Measurements from ENCODE around the gene RNF121. TPM values are rescaled to one million over a fixed set of nuclear protein-coding genes. Genes with fewer than 3 reads are reported as not detected.

The RNF121 gene
- total and polyA plus RNA-seq, 7 experiments from 2014 or later: 8.8 to 37.2 (median 20.2) TPM

DNA sequence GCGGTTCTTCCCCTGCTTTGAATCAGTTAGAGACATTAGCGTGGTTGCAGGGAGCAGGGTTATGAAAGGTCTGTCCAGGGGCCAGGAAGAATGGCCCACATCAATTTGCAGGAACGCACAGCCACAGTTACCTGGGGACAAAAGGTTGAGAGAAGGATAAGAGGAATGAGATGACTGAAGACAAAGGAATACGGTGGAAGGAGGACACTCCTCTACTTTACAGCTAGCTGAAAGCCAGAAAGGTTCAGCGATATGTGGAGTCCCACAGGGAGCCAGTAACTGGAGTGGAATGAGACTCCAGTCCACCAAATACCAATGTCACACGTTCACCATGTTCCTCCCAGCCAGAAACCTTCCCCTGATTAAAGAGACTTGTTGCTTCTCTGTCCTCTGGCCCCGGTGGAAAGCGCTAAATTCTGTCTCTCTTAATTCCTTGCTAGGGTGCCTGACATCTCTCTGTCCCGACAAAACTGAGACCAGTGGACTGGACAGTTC lies 11.2 kb upstream of the RNF121 start:
- intact Hi-C loops (cut with micrococcal nuclease): no loop called here
- Mint-ChIP-seq H3K4me3 (no peak overlapping the region), H3K9me3 (no peaks in the 10 kb centered on the region), H3K36me3 (peaks cover 26 to 58% (median 38%) of the 10 kb centered on the region in 5 donors), H3K27ac (peak overlapping the region in 1 of 9 donors; percentile 56), H3K27me3 (no peaks in the 10 kb centered on the region), H3K4me1 (peaks cover 0 to 5% (median 0%) of the 10 kb centered on the region in 7 donors)
- DNase-seq: no peak
- no peak for ATAC-seq
- POLR2A ChIA-PET: no interaction called here
- no peaks in the 10 kb centered on the region for H3K9me3 ChIP-seq (ENCODE audit: control insufficient read depth in 2 of 3, low read length in 3 of 3)
- no peaks in the 10 kb centered on the region for H3K27me3 ChIP-seq (ENCODE audit: control insufficient read depth in 2 of 2, insufficient read depth in 2 of 2, low read length in 2 of 2)
- CTCF ChIA-PET: no interaction called here
- H3K4me3 ChIP-seq (ENCODE audit: low read length): no peak overlapping the region
- H3K27ac ChIP-seq (ENCODE audit: low read depth, low read length): no peak overlapping the region
- H3K4me1 ChIP-seq (ENCODE audit: control insufficient read depth in 2 of 2, insufficient read depth in 2 of 2, low read length in 2 of 2): no peaks in the 10 kb centered on the region
- H3K36me3 ChIP-seq (ENCODE audit: control insufficient read depth in 2 of 3, insufficient read depth in 3 of 3, low read length in 3 of 3): peaks cover 0 to 60% (median 6%) of the 10 kb centered on the region in 3 experiments

DNA sequence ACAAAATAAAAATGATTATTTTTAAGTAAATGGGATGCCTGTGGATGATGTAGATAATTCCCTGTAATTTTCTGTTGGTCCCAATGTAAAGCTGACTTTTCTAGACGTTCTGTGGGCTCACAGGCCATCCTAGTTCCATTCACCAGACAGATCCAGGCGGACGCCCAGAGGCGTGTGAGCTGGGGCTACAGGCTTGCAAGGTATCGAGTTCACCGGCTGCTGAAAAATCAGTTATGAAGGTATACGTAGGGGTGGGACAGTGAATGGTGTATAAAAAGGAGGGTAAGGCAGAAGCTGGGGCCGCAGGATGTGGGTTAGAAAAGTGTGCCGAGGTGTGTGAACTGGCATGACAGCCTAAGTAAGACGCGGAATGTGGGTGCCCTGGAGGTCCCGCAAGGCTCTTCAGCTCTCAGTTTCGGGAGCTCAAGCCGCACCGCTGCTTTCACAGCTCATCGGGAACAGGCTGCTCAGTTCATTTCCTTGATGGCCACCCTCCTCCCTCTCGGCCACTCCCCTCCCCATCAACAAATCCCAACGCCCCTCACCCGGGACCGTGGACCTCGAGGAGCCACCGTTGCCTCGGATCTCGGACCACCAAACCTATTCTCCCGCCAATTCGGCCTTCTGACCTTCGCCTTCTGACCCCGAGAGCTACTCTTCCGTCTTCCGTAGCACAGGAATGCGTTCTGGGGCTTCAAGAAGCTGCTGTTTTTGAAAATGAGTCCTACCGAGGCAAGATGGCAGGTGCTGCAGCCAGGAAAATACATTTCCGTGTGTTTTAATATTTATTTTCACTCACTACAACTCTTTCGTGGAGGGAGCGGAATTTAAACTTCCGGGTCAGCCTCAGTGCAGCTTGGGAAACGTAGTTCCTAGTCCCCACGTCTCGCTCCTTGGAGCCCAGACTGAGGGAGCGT lies 768 bp upstream of the RNF121 start, which contains the start of gene XNDC1N:
XNDC1N (minus strand) TSS at position 775 of the 917 bp plus-strand sequence. CDS start 5,241 bp downstream, outside the sequence.
- Mint-ChIP-seq H3K36me3 (peaks cover 0 to 8% (median 0%) of the 10 kb centered on the region in 5 donors), H3K4me1 (peaks cover 23 to 65% (median 56%) of the 10 kb centered on the region in 7 donors), H3K27ac (peak within 1 kb of the TSS; percentile 94 to 100 (median 98)), H3K9me3 (peaks cover 0 to 1% (median 0%) of the 10 kb centered on the region in 11 donors), H3K4me3 (peak within 1 kb of the TSS; percentile 92 to 100 (median 98)), H3K27me3 (no peaks in the 10 kb centered on the region)
- Histone ChIP-seq H3K9me3 (ENCODE audit: control insufficient read depth in 2 of 3, low read length in 3 of 3) (no peaks in the 10 kb centered on the region), H3K27me3 (ENCODE audit: control insufficient read depth in 2 of 2, insufficient read depth in 2 of 2, low read length in 2 of 2) (no peaks in the 10 kb centered on the region), H3K4me1 (ENCODE audit: control insufficient read depth in 2 of 2, insufficient read depth in 2 of 2, low read length in 2 of 2) (peaks cover 17 to 22% of the 10 kb centered on the region in 2 donors), H3K27ac (ENCODE audit: low read depth, low read length) (peak within 1 kb of the TSS; percentile 88), H3K36me3 (ENCODE audit: control insufficient read depth in 2 of 3, insufficient read depth in 3 of 3, low read length in 3 of 3) (peaks cover 0 to 15% (median 0%) of the 10 kb centered on the region in 3 experiments), H3K4me3 (ENCODE audit: low read length) (peak within 1 kb of the TSS; percentile 97)
- CTCF ChIA-PET: interaction anchor here (0.6 kb wide), 1 partner anchor 24 kb away, joined by 6 read pairs; no protein-coding TSS in a partner anchor
- DNase-seq: peak in 8 of 9 donors; percentile 47 to 89 (median 64)
- intact Hi-C loops (cut with micrococcal nuclease): loop anchor here (1.0 to 2.0 kb wide), 11 partner anchors 112 to 1949 kb away; partner anchors contain the start of genes ANAPC15 (in 2 of the 2), CLPB (in 2 of the 2), LRRC51 (in 2 of the 2) and NUMA1 (in 2 of the 2)
- POLR2A ChIA-PET: interaction anchor here (0.5 to 3.0 kb wide), 12 partner anchors 10 to 294 kb away, joined by 3 to 15 read pairs (median 5); partner anchors contain the start of gene ANAPC15
- peak; percentile 90 for ATAC-seq

DNA sequence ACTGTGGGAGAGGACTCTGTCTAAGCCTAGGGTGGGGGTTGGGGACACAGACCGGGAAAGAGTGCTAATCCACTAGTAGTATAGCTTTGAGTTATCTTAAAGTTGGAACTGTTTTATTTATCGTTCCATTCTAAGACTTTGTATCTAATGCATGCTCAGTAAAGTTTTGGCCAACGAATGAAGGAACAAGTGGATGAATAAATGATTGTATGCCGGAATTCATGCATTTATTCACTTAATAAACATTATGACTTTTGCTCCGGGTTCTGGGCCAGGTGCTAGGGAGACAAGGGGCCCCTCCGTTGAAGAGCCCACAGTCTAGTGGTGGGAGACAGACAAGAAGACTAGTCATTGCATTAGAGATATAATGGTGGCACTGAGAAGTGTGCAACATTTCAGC lies 645 bp downstream of the RNF121 start:
- DNase-seq (no peak), ATAC-seq (no peak)
- no peaks in the 10 kb centered on the region for H3K27me3 Mint-ChIP-seq
- Histone ChIP-seq H3K9me3 (ENCODE audit: control insufficient read depth in 2 of 3, low read length in 3 of 3) (no peaks in the 10 kb centered on the region), H3K36me3 (ENCODE audit: control insufficient read depth in 2 of 3, insufficient read depth in 3 of 3, low read length in 3 of 3) (peaks cover 0 to 14% (median 0%) of the 10 kb centered on the region in 3 experiments), H3K27me3 (ENCODE audit: control insufficient read depth in 2 of 2, insufficient read depth in 2 of 2, low read length in 2 of 2) (no peaks in the 10 kb centered on the region), H3K4me1 (ENCODE audit: control insufficient read depth in 2 of 2, insufficient read depth in 2 of 2, low read length in 2 of 2) (peaks cover 17 to 22% of the 10 kb centered on the region in 2 donors), H3K27ac (ENCODE audit: low read depth, low read length) (peak overlapping the region; percentile 88), H3K4me3 (ENCODE audit: low read length) (peak overlapping the region; percentile 97)
- peaks cover 0 to 1% (median 0%) of the 10 kb centered on the region in 11 donors for H3K9me3 Mint-ChIP-seq
- peak overlapping the region; percentile 92 to 100 (median 98) for H3K4me3 Mint-ChIP-seq
- peaks cover 32 to 76% (median 66%) of the 10 kb centered on the region in 7 donors for H3K4me1 Mint-ChIP-seq
- ChIA-PET POLR2A (interaction anchor here (1.1 to 3.0 kb wide), 6 partner anchors 14 to 293 kb away, joined by 4 to 15 read pairs (median 8); partner anchors contain the start of gene ANAPC15), CTCF (no interaction called here)
- peaks cover 0 to 8% (median 0%) of the 10 kb centered on the region in 5 donors for H3K36me3 Mint-ChIP-seq
- intact Hi-C loops (cut with micrococcal nuclease): loop anchor here (2.0 kb wide), 3 partner anchors 143 to 1947 kb away; partner anchors contain the start of genes COA4 (in 1 of the 2), LAMTOR1 (in 1 of the 2) and PAAF1 (in 1 of the 2)
- peak overlapping the region; percentile 94 to 100 (median 98) for H3K27ac Mint-ChIP-seq

DNA sequence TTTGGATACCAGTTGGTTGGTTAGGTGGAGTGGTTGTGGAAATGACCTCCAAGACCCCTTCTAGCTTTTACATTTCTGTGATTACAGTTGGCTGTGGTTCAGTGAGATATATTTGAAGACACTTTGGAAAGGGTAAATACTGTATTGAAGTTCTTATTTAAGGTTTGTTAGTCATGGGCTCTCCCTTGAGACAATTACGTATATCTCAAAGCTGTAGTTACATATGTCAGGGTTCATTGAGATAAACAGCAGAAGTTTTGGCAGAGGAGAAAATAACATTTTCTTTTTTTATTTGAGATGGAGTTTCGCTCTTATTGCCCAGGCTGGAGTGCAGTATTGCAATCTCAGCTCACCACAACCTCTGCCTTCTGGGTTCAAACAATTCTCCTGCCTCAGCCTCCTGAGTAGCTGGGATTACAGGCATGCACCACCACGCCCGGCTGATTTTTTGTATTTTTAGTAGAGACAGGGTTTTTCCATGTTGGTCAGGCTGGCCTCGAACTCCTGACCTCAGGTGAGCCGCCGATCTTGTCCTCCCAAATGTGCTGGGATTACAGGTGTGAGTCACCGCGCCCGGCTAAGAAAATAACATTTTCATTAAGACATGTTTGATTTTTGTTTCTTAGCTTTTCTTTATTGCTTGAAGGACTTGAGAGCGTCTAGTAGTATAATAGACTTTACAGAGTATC lies 1.9 kb downstream of the RNF121 start:
- H3K9me3 Mint-ChIP-seq: no peaks in the 10 kb centered on the region
- intact Hi-C loops (cut with micrococcal nuclease): no loop called here
- H3K4me3 Mint-ChIP-seq: peak overlapping the region; percentile 92 to 100 (median 98)
- ChIA-PET POLR2A (interaction anchor here (0.6 kb wide), 1 partner anchor 1662 kb away, joined by 4 read pairs; no protein-coding TSS in a partner anchor), CTCF (interaction anchor here (1.1 kb wide), 1 partner anchor 48 kb away, joined by 3 read pairs; no protein-coding TSS in a partner anchor)
- peaks cover 0 to 7% (median 0%) of the 10 kb centered on the region in 5 donors for H3K36me3 Mint-ChIP-seq
- H3K4me1 Mint-ChIP-seq: peaks cover 32 to 73% (median 63%) of the 10 kb centered on the region in 7 donors
- Histone ChIP-seq H3K36me3 (ENCODE audit: control insufficient read depth in 2 of 3, insufficient read depth in 3 of 3, low read length in 3 of 3) (peaks cover 0 to 8% (median 0%) of the 10 kb centered on the region in 3 experiments), H3K4me1 (ENCODE audit: control insufficient read depth in 2 of 2, insufficient read depth in 2 of 2, low read length in 2 of 2) (peaks cover 17 to 22% of the 10 kb centered on the region in 2 donors), H3K27me3 (ENCODE audit: control insufficient read depth in 2 of 2, insufficient read depth in 2 of 2, low read length in 2 of 2) (no peaks in the 10 kb centered on the region), H3K4me3 (ENCODE audit: low read length) (no peak overlapping the region), H3K27ac (ENCODE audit: low read depth, low read length) (no peak overlapping the region), H3K9me3 (ENCODE audit: control insufficient read depth in 2 of 3, low read length in 3 of 3) (no peaks in the 10 kb centered on the region)
- no peaks in the 10 kb centered on the region for H3K27me3 Mint-ChIP-seq
- no peak for DNase-seq
- peak overlapping the region in 4 of 9 donors; percentile 3 to 16 (median 7) for H3K27ac Mint-ChIP-seq
- ATAC-seq: no peak

DNA sequence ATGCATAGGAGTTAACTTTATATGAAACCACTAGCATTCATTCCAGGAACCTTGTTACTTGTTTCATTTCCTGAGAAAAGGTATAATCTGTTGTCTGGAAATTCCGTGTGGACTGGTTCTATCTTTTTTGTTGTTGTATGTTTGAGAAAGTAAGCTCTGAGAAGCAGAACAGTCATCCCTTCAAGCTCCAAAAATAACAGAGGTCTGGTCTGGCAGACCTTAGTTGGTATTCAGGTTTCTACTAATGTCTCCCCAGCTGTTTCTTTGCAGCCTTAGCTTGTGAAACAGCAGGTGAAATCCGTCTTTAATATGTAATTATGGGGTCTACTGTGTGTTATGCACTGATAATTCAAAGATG lies 2.4 kb downstream of the RNF121 start:
- DNase-seq (no peak), ATAC-seq (no peak)
- H3K27me3 Mint-ChIP-seq: no peaks in the 10 kb centered on the region
- H3K27ac Mint-ChIP-seq: no peak overlapping the region
- peaks cover 17 to 22% of the 10 kb centered on the region in 2 donors for H3K4me1 ChIP-seq (ENCODE audit: control insufficient read depth in 2 of 2, insufficient read depth in 2 of 2, low read length in 2 of 2)
- no peak overlapping the region for H3K27ac ChIP-seq (ENCODE audit: low read depth, low read length)
- intact Hi-C loops (cut with micrococcal nuclease): no loop called here
- no peaks in the 10 kb centered on the region for H3K27me3 ChIP-seq (ENCODE audit: control insufficient read depth in 2 of 2, insufficient read depth in 2 of 2, low read length in 2 of 2)
- H3K9me3 Mint-ChIP-seq: no peaks in the 10 kb centered on the region
- H3K36me3 ChIP-seq (ENCODE audit: control insufficient read depth in 2 of 3, insufficient read depth in 3 of 3, low read length in 3 of 3): peaks cover 0 to 8% (median 0%) of the 10 kb centered on the region in 3 experiments
- H3K4me3 ChIP-seq (ENCODE audit: low read length): no peak overlapping the region
- POLR2A ChIA-PET: no interaction called here
- peaks cover 32 to 72% (median 63%) of the 10 kb centered on the region in 7 donors for H3K4me1 Mint-ChIP-seq
- CTCF ChIA-PET: interaction anchor here (1.1 kb wide), 1 partner anchor 47 kb away, joined by 3 read pairs; no protein-coding TSS in a partner anchor
- peaks cover 0 to 7% (median 0%) of the 10 kb centered on the region in 5 donors for H3K36me3 Mint-ChIP-seq
- H3K4me3 Mint-ChIP-seq: peak overlapping the region in 6 of 10 donors; percentile 9 to 98 (median 34)
- H3K9me3 ChIP-seq (ENCODE audit: control insufficient read depth in 2 of 3, low read length in 3 of 3): no peaks in the 10 kb centered on the region

Measured in naive thymus-derived CD4-positive, alpha-beta T cell (primary cell).